Stimulated activated naive B cell treated with anti-CD40 and anti-IgM and Interleukin-4, amounts not matched to agents 10 μg/mL and 1 μg/mL and 100 μg/mL, for 72 hours (primary cell): ENCODE results near the gene SMARCB1.

Experiments used
- ATAC-seq, 2 donors: fragments of 150-1000 bp; cut with Tn5 transposase; replicated peaks; 2 replicates each; pipeline ENCODE4 v1.10.0; 2021; ENCODE audit warnings: moderate library complexity in 1 of 2
- DNase-seq: peaks from one replicate; pipeline ENCODE4 v3.0.0; 2021
- H3K27ac Mint-ChIP-seq: one replicate; pipeline ENCODE4 v1.8.0; 2022; ENCODE audit warnings: mild to moderate bottlenecking, mixed read lengths
- H3K27me3 Mint-ChIP-seq, 2 donors: one replicate each; pipeline ENCODE4 v1.8.0; 2022; ENCODE audit warnings: mixed read lengths in 2 of 2
- H3K36me3 Mint-ChIP-seq, 2 donors: one replicate each; pipeline ENCODE4 v1.8.0; 2022; ENCODE audit warnings: mixed read lengths in 2 of 2, mild to moderate bottlenecking in 1 of 2
- H3K4me1 Mint-ChIP-seq, 2 donors: one replicate each; pipeline ENCODE4 v1.8.0; 2022; ENCODE audit warnings: mixed read lengths in 2 of 2, mild to moderate bottlenecking in 1 of 2
- H3K4me3 Mint-ChIP-seq, 2 donors: one replicate each; pipeline ENCODE4 v1.8.0; 2022; ENCODE audit warnings: mild to moderate bottlenecking in 2 of 2, mixed read lengths in 2 of 2, moderate library complexity in 1 of 2
- H3K9me3 Mint-ChIP-seq, 2 donors: one replicate each; pipeline ENCODE4 v1.8.0; 2022; ENCODE audit warnings: mixed read lengths in 2 of 2, mild to moderate bottlenecking in 1 of 2

Gene SMARCB1

GRCh38 chr22:23791738-23792645 is 5.2 kb downstream of the SMARCB1 start:
- ATAC-seq (no peak), DNase-seq (no peak)
- Mint-ChIP-seq H3K27me3 (no peaks in the 10 kb centered on the region), H3K27ac (no peak overlapping the region), H3K36me3 (peaks cover 28 to 46% of the 10 kb centered on the region in 2 donors), H3K9me3 (no peaks in the 10 kb centered on the region), H3K4me1 (peaks cover 24 to 36% of the 10 kb centered on the region in 2 donors), H3K4me3 (no peak overlapping the region)

- Mint-ChIP-seq H3K9me3 (no peaks in the 10 kb centered on the region), H3K4me1 (peaks cover 24 to 31% of the 10 kb centered on the region in 2 donors), H3K27ac (peak overlapping the region; percentile 63), H3K36me3 (peaks cover 32 to 53% of the 10 kb centered on the region in 2 donors), H3K4me3 (no peak overlapping the region), H3K27me3 (no peaks in the 10 kb centered on the region)
- ATAC-seq (no peak), DNase-seq (no peak)
These were observed 6.6 kb downstream of the SMARCB1 start for GRCh38 chr22:23793326-23793725.

GRCh38 chr22:23796461-23796860 is 9.7 kb downstream of the SMARCB1 start:
- peaks cover 47 to 66% of the 10 kb centered on the region in 2 donors for H3K36me3 Mint-ChIP-seq
- no peak for ATAC-seq

GRCh38 chr22:23800297-23801237 is 13.8 kb downstream of the SMARCB1 start:
- peak overlapping the region; percentile 37 to 65 for H3K4me3 Mint-ChIP-seq
- DNase-seq = peak; percentile 86
- H3K27ac Mint-ChIP-seq = peak overlapping the region; percentile 96
- H3K9me3 Mint-ChIP-seq = no peaks in the 10 kb centered on the region
- H3K4me1 Mint-ChIP-seq = peaks cover 52 to 67% of the 10 kb centered on the region in 2 donors
- H3K27me3 Mint-ChIP-seq = no peaks in the 10 kb centered on the region
- ATAC-seq = peak; percentile 83 to 85
- peaks cover 68 to 80% of the 10 kb centered on the region in 2 donors for H3K36me3 Mint-ChIP-seq

More at GRCh38 chr22:23796461-23796860, 9.7 kb downstream of the SMARCB1 start:
- H3K27ac Mint-ChIP-seq = peak overlapping the region; percentile 67
- H3K4me3 Mint-ChIP-seq = no peak overlapping the region
- DNase-seq = no peak
- no peaks in the 10 kb centered on the region for H3K9me3 Mint-ChIP-seq
- H3K27me3 Mint-ChIP-seq = no peaks in the 10 kb centered on the region
- peaks cover 36 to 48% of the 10 kb centered on the region in 2 donors for H3K4me1 Mint-ChIP-seq

- peak; percentile 19 to 21 for ATAC-seq
- Mint-ChIP-seq H3K4me3 (peak overlapping the region; percentile 23 to 34), H3K27me3 (no peaks in the 10 kb centered on the region), H3K4me1 (peaks cover 56 to 75% of the 10 kb centered on the region in 2 donors), H3K27ac (peak overlapping the region; percentile 96), H3K36me3 (peaks cover 72 to 83% of the 10 kb centered on the region in 2 donors), H3K9me3 (no peaks in the 10 kb centered on the region)
- no peak for DNase-seq
These were observed 14.6 kb downstream of the SMARCB1 start for GRCh38 chr22:23801238-23801821.

GRCh38 chr22:23801886-23802377 is 15.2 kb downstream of the SMARCB1 start:
- no peaks in the 10 kb centered on the region for H3K9me3 Mint-ChIP-seq
- ATAC-seq = no peak
- H3K36me3 Mint-ChIP-seq = peaks cover 71 to 81% of the 10 kb centered on the region in 2 donors
- H3K4me1 Mint-ChIP-seq = peaks cover 55 to 79% of the 10 kb centered on the region in 2 donors
- peak overlapping the region; percentile 96 for H3K27ac Mint-ChIP-seq
- H3K27me3 Mint-ChIP-seq = no peaks in the 10 kb centered on the region
- peak overlapping the region; percentile 34 to 44 for H3K4me3 Mint-ChIP-seq
- no peak for DNase-seq

- no peak for DNase-seq
- H3K4me3 Mint-ChIP-seq = peak overlapping the region; percentile 39 to 52
- ATAC-seq = no peak
- H3K27me3 Mint-ChIP-seq = no peaks in the 10 kb centered on the region
- peak overlapping the region; percentile 96 for H3K27ac Mint-ChIP-seq
- H3K36me3 Mint-ChIP-seq = peaks cover 72 to 83% of the 10 kb centered on the region in 2 donors
- H3K4me1 Mint-ChIP-seq = peaks cover 57 to 83% of the 10 kb centered on the region in 2 donors
- H3K9me3 Mint-ChIP-seq = no peaks in the 10 kb centered on the region
These were observed 16.4 kb downstream of the SMARCB1 start for GRCh38 chr22:23803001-23803819.

- Mint-ChIP-seq H3K27ac (peak overlapping the region; percentile 82), H3K4me1 (peaks cover 51 to 69% of the 10 kb centered on the region in 2 donors), H3K27me3 (no peaks in the 10 kb centered on the region), H3K9me3 (no peaks in the 10 kb centered on the region), H3K4me3 (peak overlapping the region in 1 of 2 donors; percentile 14), H3K36me3 (peaks cover 61 to 71% of the 10 kb centered on the region in 2 donors)
- no peak for DNase-seq
- no peak for ATAC-seq
These were observed 18.1 kb downstream of the SMARCB1 start for GRCh38 chr22:23804781-23805291.

GRCh38 chr22:23806837-23807236 is 20.1 kb downstream of the SMARCB1 start:
- peak; percentile 58 to 62 for ATAC-seq
- H3K4me1 Mint-ChIP-seq = peaks cover 38 to 64% of the 10 kb centered on the region in 2 donors
- no peaks in the 10 kb centered on the region for H3K9me3 Mint-ChIP-seq
- H3K27me3 Mint-ChIP-seq = no peaks in the 10 kb centered on the region
- H3K36me3 Mint-ChIP-seq = peaks cover 59 to 66% of the 10 kb centered on the region in 2 donors
- no peak overlapping the region for H3K4me3 Mint-ChIP-seq
- no peak overlapping the region for H3K27ac Mint-ChIP-seq
- DNase-seq = no peak

- Mint-ChIP-seq H3K27ac (no peak overlapping the region), H3K4me1 (peaks cover 18 to 29% of the 10 kb centered on the region in 2 donors), H3K4me3 (no peak overlapping the region), H3K27me3 (no peaks in the 10 kb centered on the region), H3K36me3 (peaks cover 42 to 52% of the 10 kb centered on the region in 2 donors), H3K9me3 (no peaks in the 10 kb centered on the region)
- DNase-seq (no peak), ATAC-seq (no peak)
These were observed 25.6 kb downstream of the SMARCB1 start for GRCh38 chr22:23812378-23812777.

- Mint-ChIP-seq H3K9me3 (no peaks in the 10 kb centered on the region), H3K27ac (peak overlapping the region; percentile 56), H3K36me3 (peaks cover 60 to 71% of the 10 kb centered on the region in 2 donors), H3K4me1 (peaks cover 40 to 50% of the 10 kb centered on the region in 2 donors), H3K4me3 (no peak overlapping the region), H3K27me3 (no peaks in the 10 kb centered on the region)
- DNase-seq (no peak), ATAC-seq (no peak)
These were observed 28.9 kb downstream of the SMARCB1 start for GRCh38 chr22:23815541-23816155.

GRCh38 chr22:23816156-23816976 is 29.6 kb downstream of the SMARCB1 start:
- Mint-ChIP-seq H3K4me1 (peaks cover 41 to 50% of the 10 kb centered on the region in 2 donors), H3K4me3 (no peak overlapping the region), H3K27ac (no peak overlapping the region), H3K27me3 (no peaks in the 10 kb centered on the region), H3K9me3 (no peaks in the 10 kb centered on the region), H3K36me3 (peaks cover 58 to 72% of the 10 kb centered on the region in 2 donors)
- ATAC-seq = no peak
- DNase-seq = no peak
